NT2/D1 (cell line): Measurements from ENCODE around the gene SP5.

Experiments
- SUZ12 ChIP-seq: IDR thresholded peaks from 2 replicates; pipeline ENCODE4 v1.6.1; 2011; ENCODE audit not compliant: insufficient read length, insufficient read depth; ENCODE audit errors: extremely low read depth
- YY1 ChIP-seq: IDR thresholded peaks from 2 replicates; pipeline ENCODE4 v1.6.1; 2011; ENCODE audit not compliant: insufficient read length, insufficient read depth
- ZNF274 ChIP-seq: IDR thresholded peaks from 2 replicates; pipeline ENCODE4 v1.6.1; 2011; ENCODE audit warnings: mild to moderate bottlenecking, low read depth, low read length

DNA sequence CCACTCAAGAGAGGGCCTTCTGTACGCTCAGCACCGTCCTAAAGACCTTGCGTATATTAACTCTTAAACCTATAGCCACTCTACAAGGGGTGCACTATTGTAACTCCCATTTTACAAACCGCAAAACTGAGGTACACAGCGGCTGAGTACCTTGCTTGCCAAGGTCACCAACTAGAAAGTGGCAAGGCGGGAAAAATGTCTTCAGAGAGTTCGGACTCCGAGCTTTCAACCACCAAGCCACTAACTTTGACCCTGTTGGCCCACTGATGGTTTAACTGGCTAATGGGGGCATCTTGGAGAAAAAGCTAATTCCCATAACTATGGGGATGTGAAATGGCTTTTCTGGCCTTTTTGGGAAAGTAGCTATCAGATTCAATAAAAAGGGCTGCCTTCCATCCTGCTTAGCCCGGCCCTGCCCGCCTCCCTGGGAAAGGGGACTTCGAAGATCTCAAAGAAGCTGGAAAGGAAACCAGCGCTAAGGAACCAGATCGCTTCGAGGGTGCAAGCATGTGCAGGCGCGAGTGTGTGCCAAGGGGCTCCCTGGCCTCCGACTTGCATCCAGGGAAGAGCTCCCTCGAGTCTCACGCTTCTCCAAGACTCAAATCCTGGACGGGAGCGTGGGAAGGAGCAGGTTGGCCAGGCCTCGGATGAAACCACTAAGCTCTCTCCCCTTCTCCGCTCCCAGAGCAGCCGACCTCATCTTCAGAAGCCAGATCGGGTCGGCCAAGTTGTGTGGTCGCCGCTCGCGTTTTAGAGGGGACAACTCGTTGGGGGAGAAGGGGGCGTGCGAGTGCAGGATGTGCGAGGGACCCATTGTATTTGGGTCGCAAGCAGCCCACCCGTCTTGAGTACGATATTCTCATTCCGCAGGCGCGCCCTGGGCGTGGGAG, 2.2 kb upstream of the SP5 start:
- TF ChIP-seq SUZ12 (no peak), ZNF274 (no peak), YY1 (no peak)
